UCSD-AML1 (cell line): ENCODE measurements around the gene GUCY2D.
"Not testable (repeated sequence)": the region's sequence is repeated elsewhere in the genome, so short reads cannot be mapped to it uniquely, and the experiment has no call there.

ENCODE experiments used
- DNase-seq: peaks from one replicate; lab custom pipeline; 2025; ENCODE audit not compliant: unreplicated experiment; lab: John Stamatoyannopoulos, UW

The GUCY2D gene

GRCh38 chr17:8015957-8016631 lies 13.7 kb downstream of the GUCY2D start:
- no peak for DNase-seq

- peak; percentile 66 for DNase-seq
Measured at GRCh38 chr17:8016632-8017424, 14.4 kb downstream of the GUCY2D start.

GRCh38 chr17:8018436-8018835 lies 16.0 kb downstream of the GUCY2D start:
- no peak for DNase-seq

- no peak for DNase-seq
Measured at GRCh38 chr17:8019166-8019565, 16.8 kb downstream of the GUCY2D start.

GRCh38 chr17:8019665-8020650 lies 17.5 kb downstream of the GUCY2D start:
- DNase-seq, result no peak

- DNase-seq, result no peak
Measured at GRCh38 chr17:8020776-8021564, 18.6 kb downstream of the GUCY2D start.

- no peak for DNase-seq
Measured at GRCh38 chr17:8021565-8022359, 19.3 kb downstream of the GUCY2D start.

- no peak for DNase-seq
Measured at GRCh38 chr17:8022360-8023003, 20.1 kb downstream of the GUCY2D start.

GRCh38 chr17:8024161-8024560 lies 21.7 kb downstream of the GUCY2D start:
- not testable (repeated sequence) for DNase-seq

GRCh38 chr17:8025176-8025911 lies 22.9 kb downstream of the GUCY2D start:
- no peak for DNase-seq

GRCh38 chr17:8029121-8029520 lies 26.7 kb downstream of the GUCY2D start:
- no peak for DNase-seq

GRCh38 chr17:8031261-8031661 lies 28.8 kb downstream of the GUCY2D start:
- no peak for DNase-seq

- no peak for DNase-seq
Measured at GRCh38 chr17:8031950-8032349, 29.5 kb downstream of the GUCY2D start.

- DNase-seq, result no peak
Measured at GRCh38 chr17:8032442-8032841, 30.0 kb downstream of the GUCY2D start.

GRCh38 chr17:8038954-8039610 lies 36.7 kb downstream of the GUCY2D start, which contains the start of gene ALOX15B:
TSS of gene ALOX15B (plus strand) at chr17:8039059. CDS start at chr17:8039156, 97 bp downstream.
- DNase-seq, result no peak

GRCh38 chr17:8039611-8040168 lies 37.3 kb downstream of the GUCY2D start:
- no peak for DNase-seq

GRCh38 chr17:8041249-8041928 lies 39.0 kb downstream of the GUCY2D start:
- no peak for DNase-seq
